GM21381 (cell line): Measurements from ENCODE around the gene RNF215.
"Not testable (repeated sequence)": the region's sequence is repeated elsewhere in the genome, so short reads cannot be mapped to it uniquely, and the experiment has no call there.

Experiments used
- ATAC-seq: cut with Tn5 transposase; IDR thresholded peaks from one replicate; pipeline ENCODE4 v1.9.1; 2021; ENCODE audit warnings: mild to moderate bottlenecking, moderate library complexity; ENCODE audit not compliant: unreplicated experiment

RNF215 gene

DNA sequence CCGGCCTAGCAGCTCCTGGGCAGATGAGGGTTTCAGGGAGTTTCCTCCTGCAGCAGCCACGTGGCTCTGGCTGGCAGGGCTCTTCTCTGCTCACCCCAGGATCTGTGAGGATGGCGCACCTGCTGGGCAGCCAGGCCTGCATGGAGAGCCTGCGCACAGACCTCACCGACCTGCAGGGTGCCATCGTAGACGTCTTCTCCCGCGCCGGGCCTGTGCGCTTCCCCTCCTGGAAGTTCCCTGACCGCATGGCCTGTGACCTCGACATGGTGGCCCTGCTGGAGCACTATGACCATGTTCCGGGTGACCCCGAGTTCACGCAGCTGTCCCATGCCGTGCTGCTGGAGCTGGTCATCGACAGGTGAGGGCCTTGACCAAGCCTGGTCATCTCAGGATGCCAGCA is 21.3 kb downstream of the RNF215 start:
- ATAC-seq = no peak

DNA sequence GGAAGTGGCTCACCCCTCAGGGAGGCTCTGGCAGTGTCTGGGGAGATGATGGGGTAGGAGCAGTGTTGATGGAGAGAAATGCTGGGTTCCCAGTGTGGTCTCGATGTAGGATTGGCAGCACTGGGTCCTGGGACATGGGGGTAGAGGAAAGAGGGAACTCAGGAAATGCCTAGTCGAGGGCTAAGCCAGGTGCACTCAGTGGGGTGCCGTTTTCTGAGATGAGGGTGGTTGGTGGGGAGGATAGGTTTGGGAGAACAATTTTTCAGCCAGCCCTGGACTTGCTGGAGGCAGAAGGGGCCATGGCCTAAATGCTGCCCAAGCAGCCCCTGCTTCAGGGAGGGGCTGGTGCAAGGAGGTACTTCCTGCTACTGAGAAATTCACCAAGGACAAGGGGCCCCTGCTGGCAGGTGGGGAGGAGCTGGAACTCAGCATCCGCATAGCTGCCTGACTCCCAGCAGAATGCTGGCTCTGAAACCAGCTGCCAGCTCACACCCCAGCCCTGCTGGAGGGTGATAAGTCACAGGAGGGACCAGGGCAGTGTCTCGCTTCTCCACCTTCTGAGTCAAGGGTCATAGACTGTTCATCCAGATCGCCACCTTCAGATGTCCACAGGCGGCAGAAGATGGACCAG is 24.4 kb downstream of the RNF215 start:
- ATAC-seq = no peak

DNA sequence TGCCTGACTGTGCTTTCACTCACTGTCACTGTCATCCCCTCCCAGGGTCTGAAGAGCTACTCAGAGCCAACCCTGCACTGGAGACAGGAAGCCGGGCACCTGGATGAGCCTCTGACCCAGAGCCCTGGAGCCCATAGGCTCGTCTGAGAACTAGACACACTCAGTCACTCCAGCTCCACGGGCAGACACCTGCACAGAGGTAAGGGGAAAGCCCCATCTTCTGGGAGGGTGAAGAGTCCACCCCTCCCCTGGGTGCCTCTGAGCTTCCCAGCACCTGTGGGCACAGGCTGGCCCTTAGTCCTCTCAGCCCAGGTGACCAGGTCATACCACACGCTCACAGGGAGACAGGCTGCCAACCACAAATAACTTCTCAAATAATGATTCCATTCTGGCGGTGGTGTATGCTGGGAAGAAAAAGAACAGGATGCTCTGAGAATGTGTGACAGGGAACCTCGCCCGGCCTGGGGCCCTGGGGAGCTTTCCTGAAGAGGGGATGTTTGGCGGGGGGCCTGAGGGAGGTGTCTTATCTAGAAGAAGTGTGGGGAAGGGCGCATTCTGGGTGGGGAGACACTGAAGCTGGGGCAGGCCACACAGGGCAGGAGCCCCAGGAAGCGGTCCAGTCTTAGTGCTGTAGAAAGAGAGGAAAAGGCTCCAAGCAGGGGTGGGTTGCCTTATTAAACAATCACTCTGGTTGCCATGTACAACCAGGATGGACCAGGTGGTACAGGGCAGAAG is 25.1 kb downstream of the RNF215 start:
- no peak for ATAC-seq

DNA sequence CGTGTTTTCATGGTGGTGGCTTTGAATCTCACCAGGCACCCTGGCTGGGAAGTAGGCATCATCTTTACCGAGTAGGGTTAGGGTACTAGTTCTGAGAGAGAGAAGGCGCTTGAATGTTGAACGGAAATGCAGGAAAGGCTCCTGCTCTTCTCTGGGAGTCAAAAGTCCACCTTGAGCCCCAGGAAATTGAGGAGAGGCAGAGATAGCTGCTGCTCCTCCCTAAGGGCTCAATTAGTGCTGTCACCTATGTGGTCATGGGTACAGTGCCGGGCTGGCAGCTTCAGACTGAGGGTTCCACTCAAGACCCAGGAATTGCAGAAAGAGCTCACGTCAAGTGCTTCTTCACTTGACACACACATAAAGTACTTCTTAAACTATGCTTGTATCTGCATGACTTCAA is 28.7 kb downstream of the RNF215 start:
- ATAC-seq = no peak

DNA sequence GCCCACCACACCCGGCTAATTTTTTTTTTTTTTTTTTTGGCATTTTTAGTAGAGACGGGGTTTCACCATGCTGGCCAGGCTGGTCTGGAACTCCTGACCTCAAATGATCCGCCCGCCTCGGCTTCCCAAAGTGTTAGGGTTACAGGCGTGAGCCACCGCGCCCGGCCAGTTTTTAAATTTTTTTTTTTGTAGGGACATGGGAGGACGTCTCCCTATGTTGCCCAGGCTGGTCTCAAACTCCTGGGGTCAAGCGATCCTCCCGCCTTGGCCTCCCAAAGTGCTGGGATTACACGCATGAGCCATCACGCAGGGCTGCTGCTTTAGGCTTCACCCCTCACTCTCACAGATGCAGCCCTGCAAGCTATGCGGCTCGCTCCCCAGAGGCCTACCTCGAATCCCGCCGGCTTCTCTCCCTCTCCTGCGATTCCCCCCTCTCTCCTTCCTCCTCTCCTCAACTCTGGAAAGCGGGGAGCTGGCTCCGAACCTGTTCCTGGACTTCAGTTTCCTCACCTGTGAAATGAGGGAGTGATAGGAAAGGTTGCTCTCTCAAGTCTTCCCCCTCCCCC is 29.5 kb downstream of the RNF215 start:
- ATAC-seq = no peak

DNA sequence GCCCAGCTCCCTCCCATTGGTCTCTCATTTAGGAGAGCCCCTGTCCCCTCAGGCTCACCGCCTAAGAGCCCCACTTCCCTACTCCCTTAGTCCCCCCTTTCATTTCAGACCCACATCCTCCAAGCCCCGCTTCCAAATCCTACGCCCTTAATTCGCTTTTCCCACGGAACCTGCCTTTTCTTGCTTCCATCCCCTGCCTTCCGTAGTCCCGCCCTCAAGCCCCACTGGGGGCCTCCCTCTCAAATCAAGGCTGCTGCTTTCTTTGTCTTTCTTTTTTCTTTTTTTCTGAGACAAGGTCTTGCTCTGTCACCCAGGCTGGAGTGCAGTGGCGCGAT is 30.0 kb downstream of the RNF215 start:
- ATAC-seq = no peak

DNA sequence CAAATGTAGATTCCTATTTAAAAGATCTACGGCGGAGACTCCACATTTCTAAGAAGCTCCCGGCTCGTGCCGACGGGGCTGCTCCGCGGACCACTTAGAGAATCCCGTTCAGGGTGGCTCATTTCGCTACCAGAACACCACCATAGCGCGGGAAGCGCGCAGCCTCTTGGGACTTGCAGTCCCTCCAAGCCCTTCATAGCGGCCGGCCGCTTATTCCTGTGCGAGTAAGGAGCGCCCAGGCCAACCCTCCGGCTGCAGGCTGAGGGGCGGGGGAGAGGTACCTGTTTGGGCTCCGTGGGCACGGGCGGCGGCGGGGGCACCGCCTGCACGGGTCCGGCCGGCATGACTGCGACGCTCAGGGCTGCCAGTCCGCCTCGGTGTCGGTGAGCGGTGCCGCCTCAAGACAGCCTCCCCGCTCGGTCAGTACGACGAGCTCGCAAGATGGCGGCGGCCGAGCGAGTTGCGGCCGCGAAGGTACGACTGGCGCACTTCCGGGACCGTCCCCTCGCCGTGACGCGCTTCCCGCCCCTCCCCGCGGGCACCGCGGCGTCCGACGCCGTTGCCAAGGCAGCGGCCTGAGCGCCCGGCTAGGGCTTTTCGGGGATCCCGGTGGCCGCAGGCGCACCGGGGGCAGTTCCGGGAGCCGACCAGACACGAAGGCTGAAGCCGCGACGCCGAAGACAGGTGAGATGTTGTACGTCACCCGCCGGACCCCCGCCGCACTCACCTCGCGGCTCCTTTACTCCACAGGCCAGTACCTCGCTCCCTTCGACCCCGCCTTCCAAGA is 30.6 kb downstream of the RNF215 start, which contains the start of the genes CCDC157 and SF3A1:
TSS of gene CCDC157 (plus strand) at position 559 of the 787 bp plus-strand sequence. CDS start 8,994 bp downstream, outside the sequence.
TSS of gene SF3A1 (minus strand) at position 446 of the 787 bp plus-strand sequence. CDS start at position 344, 102 bp downstream.
- peak; percentile 91 for ATAC-seq

DNA sequence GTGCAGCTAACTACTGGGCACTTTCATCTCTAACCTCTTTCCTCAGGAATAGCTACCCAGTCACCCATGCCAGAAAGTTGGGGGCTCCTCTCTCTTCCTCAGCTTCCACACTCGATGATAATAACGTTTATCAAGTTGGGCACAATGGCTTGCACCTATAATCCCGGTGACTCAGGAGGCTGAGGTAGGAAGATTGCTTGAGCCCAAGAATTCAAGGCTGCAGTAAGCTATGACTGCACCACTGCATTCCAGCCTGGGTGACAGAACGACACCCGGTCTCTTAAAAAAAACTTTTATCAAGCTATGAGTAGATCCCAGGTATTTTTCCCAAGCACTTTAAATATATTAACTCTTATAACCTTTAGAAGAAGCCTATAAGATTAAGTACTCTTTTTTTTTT is 32.6 kb downstream of the RNF215 start:
- no peak for ATAC-seq

DNA sequence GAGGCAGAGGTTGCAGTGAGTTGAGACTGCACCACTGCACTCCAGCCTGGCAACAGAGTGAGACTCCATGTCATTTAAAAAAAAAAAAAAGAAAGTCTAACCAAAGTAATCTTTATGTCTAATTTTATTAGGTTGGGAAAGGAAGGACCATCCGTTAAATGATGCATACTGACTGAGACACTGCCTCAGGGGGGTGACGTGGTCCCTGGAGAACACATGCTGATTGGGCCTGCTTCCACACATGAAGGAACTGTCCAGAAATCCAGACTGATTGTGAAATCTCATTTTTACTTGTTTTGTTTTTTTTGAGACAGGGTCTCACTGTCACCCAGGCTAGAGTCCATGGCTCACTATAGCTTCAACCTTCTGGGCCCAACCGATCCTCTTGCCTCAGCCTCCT is 36.0 kb downstream of the RNF215 start:
- no peak for ATAC-seq

DNA sequence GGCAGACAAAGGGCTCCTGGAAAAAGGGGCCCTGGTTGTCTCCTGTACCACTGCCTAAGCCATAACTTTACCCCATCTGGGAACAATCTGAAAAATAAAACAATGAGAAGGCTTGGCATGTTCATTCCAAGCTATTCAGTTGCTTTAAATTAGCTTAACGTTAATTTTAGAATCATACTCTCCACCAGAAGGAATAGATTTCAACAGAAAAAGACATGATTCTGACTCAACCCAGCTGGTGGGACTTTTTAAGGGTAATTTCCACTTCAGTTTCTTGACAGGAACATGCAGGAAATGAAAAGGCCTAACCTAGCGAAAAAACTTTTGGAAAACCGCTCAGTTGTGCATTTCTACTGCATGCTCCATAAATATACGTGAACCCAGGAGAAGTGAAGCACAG is 38.4 kb downstream of the RNF215 start:
- ATAC-seq = no peak

DNA sequence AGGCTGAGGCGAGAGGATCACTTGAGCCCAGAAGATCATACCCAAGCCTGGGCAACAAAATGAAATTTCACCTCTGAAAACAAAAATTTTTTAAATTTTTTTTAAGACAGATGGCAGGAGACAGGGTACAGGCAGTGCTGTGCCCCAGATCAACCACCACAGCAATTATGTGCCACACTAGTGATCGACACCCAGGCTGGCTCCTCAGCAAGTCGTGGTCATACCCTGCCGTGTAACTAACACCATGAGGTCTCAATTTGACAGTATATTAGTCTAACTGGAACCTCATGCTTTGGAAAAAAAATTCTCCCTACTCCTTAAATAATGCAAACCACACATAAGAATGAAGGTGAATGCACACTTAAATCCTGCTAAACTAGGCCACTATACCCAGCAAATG is 38.8 kb downstream of the RNF215 start:
- ATAC-seq = no peak

DNA sequence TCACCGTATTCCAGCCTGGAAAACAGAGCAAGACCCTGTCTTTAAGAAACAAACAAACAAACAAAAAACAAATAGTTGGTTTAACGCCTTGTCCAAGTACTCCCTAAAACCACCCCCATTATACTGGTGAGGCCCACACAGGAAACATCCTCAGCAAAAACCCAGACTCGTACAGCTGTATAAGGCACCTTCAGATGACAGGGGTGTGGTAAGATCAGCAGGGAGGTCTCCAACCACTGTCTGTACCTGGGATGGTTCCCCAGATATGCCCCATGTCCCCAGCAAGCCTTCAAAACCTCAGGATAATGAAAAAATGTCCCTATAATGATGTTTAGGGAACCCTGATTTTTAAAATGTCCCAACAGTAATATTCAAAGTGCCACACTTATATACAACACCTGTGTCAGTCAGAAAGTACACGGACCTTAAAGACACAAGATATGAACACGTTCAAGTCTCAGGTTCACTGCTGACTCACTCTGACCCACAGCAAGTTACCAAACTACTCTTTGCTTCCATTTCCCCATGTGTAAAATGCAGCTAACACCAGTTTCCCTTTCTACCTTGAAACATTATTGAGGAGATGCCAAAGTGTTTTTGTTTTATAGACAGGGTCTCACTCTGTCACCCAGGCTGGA is 39.8 kb downstream of the RNF215 start:
- ATAC-seq = no peak

DNA sequence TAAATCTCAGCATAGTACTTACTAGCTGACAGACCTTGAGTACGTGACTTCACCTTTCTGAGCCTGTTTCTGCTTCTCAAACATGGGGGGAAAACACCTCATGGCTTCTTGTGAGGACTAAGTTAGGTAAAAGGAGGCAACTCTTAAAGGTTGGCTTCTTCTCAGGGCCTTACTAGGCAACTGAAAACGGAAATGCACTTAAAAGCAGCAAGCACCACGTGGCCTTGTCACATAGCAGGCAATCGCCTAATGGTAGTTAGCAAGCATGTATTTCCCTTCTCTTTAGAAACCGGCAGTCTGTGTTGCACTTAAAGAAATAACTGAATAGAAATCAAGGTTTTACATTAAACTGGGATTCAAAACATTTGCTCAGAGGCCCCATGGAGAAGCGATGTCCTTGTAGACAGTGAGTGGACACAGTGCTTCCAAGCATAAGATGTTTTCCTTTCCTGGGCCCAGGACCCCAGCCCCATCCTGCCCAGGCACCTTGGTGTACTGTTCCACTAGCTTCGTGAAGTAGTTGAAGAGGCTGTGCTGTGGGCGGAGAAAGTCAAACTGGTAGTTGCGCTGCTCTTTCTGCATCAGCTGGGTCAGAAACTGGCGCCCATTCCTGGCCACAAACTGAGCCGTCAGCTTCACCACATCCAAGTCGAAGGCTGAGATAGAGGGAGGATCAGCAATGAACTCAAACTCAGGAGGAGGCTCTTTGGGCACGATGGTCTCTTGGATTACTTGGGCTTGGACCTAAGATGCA is 42.6 kb downstream of the RNF215 start:
- no peak for ATAC-seq

DNA sequence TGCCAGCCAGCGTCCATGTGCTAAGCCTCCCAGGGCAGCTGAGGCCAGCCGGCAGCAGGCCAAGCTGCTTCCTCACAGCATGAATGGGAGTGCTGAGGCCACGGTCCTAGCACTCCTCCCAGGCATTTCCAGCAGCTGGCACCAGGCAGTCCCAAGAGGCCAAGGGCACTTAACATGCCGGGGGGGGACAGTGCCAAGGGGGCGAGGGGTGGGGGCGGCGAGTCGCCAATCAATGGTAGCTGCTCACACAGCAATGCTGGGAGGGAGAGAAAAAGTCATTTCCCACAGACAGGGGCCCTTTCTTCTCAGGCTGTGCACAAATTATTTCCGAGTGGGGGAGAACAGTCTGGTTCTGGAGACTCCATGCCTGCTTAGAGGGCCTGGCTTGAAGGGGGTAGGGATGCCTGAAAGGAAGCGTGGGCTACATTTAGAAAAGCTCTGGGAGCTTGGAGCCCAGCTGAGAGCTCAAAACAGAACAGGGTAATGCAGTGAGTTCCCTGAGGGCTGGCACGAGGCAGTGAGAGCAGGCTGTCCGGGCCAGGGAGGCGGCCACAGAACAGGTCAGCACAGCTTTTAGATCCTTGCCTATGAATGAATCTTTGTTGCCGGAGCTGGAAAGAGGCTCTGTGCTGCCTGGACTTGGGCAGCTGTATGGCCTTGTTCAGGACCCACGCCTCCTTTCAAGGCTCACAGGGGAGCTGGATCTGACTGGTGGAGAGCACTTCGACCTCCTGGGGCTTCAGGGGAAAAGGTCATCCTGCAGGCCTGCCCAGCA is 46.1 kb downstream of the RNF215 start:
- no peak for ATAC-seq

DNA sequence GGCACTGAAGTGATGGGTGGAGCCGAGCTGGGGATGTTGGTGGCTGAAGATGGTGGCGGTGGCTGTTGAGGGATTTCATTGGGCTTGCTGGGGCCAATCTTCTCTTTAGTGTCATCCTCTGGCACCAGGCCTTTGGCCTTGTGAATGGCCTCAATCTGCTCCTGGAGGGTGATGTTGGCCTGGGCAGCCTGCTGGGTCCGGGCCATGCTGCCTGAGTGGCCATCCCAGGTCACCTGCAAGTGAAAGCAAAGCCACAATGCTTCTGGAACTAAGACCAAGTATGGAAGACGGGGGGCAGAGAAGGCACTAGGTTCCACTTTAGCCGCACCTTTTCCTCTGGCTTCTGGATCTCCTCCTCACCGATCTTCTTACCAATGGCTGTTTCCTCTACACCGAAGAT is 48.4 kb downstream of the RNF215 start:
- ATAC-seq = no peak

DNA sequence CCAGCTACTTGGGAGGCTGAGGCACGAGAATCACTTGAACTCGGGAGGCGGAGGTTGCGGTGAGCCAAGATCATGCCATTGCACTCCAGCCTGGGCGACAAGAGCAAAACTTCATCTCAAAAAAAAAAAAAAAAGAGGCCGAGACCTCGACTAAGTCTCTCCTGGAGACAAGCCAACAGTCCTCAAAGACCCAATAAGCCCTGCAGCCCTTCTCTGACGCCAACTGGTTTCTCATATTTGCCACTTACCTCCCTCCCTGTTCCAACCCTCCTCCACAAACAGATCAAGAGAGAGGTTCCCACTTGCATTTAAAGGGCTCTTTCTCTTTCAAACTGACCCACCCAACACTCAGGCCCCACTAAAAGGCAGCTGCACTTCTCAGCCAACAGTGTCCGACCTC is 48.9 kb downstream of the RNF215 start:
- ATAC-seq = not testable (repeated sequence)

DNA sequence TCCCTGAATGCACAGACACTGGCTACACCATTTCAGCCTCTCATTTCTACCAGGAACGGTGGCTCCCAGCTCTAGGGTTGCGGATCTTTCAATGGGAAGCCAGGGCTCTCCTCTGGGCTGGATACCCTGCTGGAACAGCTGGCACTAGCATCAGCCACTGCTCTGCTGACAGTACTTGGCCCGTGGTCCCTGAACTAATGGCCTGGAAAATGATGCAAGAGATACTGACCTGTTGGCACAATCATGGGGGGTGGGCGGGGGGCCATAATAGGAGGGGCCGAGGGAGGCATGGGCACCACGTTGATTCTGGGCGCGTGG is 49.8 kb downstream of the RNF215 start:
- ATAC-seq = no peak

DNA sequence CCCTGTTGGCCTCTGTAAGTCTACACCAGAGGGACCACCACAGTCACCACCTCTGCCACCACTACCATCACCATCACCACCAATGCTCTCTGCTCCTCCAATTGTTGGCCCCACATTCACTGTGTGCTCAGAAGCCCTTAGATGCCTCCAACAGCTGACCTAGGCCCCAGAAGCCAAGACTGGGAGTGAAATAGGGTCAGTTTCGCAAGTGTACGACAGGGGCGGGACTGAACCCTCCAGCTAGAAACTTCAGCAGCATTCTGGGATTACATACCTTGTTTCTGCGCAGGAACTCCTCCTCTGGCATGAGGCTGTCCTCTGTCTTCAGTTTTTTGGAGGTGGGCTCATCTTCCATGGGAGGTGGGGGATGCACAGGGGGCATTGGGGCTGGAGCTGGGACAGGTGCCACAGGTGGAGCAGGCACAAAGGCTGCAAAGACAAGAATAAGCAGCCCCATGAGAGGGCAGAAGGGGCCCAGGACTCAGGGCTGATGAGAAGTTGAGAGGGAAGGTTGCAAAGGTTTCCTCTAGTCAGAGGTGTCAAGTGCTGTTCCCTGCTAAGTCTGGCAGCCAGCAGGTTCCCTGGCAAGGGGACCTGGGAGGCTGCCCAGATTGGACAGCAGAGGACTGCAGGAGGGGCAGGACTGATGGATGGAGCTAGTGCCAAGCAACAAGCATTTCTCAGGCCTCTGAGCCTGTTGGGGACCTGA is 50.3 kb downstream of the RNF215 start:
- ATAC-seq = no peak

DNA sequence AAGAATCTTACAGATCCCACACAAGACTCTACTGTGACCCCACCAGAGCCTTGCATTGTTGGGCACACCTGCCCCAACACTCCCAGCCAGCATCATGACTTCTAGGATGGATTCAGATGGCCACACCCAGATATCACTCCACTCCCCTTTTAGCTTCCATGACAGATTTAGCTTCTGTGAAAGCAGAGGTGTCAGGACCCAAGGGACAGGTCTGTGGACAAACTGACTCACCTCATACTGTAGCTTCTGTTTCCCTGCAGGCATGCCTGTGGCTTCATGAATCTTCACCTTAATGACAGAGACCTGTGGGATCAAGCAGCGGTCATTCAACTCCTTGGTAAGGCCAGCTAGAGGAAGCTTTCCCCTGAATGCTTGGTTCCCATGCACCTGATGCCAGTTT is 52.0 kb downstream of the RNF215 start:
- ATAC-seq = no peak
